ENCODE measurements around the gene SGPP1.
"Not testable (repeated sequence)": the region's sequence is repeated elsewhere in the genome, so short reads cannot be mapped to it uniquely, and the experiment has no call there.

SGPP1 gene

DNA sequence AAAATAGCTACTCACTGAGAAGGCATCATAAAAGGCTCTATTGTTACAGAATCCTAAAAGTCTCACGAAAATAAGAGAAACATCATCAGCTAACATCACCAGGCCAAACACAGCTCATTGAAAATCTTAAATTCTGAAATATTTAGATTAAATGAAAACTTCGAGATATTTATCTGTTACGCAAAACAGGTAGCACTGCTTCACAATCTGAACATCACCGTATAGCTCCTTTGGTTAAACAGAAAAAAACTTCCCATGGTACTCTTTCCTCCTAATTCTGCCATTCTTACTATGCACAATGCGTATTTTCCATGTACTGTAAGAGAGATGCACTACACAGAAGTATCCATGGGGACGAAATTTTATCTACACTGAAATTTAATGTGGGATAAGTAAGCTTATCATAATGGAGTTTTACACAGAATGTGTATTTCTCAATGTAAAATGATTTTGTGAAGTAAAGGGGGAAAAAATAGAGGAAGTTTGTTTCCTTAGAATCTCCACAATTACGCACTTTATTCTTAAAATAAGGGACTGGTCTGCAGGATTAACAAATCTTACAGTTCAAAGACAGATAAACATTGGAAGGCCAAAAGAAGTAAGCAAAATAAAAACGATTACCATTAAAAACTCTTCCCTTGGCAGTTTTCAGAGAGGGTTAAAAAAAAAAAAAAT is 1.9 kb downstream of the SGPP1 start:
- no peak for DNase-seq

- DNase-seq = no peak
Measured at GRCh38 chr14:63717702-63718101, 10.2 kb downstream of the SGPP1 start.

- DNase-seq = no peak
Measured at GRCh38 chr14:63715360-63715759, 12.5 kb downstream of the SGPP1 start.

DNA sequence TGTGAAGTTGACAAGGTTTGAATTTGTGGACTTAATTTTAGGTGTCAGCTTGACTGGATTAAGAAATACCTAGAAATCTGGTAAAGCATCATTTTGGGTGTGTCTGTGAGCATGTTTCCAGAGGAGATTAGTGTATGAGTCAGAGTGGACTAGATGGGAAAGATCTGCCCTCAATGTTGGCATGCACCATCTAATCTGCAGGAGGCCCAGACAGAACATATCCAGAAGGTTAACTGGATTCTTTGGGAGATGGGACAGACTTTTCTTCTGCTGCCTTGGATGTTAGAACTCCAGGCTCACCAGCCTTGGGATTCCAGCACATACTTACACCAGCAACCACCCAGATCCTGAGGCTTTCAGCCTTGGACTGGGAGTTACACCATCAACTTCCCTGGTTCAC is 14.1 kb downstream of the SGPP1 start:
- DNase-seq = no peak

- no peak for DNase-seq
Measured at GRCh38 chr14:63713058-63713457, 14.8 kb downstream of the SGPP1 start.

- DNase-seq = no peak
Measured at GRCh38 chr14:63712123-63712522, 15.7 kb downstream of the SGPP1 start.

DNA sequence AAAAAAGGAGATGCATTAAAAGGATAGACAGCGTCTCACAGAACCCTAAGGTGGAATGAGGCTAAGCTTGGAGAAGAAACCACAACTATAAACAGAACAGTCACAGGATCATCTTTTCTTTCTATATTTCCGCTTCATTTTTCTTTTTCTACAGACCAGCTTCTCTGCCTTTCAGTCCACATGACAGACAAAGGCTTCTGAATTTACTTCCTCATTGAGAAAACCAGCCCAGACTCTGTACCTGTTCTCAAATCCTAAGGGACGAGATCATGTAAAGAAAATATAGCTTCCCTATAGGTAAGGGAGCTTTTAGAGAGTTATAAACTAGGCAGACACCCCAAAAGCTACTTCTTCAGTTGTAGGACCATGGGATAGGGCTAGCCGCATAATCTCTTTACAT is 17.4 kb downstream of the SGPP1 start:
- no peak for DNase-seq

DNA sequence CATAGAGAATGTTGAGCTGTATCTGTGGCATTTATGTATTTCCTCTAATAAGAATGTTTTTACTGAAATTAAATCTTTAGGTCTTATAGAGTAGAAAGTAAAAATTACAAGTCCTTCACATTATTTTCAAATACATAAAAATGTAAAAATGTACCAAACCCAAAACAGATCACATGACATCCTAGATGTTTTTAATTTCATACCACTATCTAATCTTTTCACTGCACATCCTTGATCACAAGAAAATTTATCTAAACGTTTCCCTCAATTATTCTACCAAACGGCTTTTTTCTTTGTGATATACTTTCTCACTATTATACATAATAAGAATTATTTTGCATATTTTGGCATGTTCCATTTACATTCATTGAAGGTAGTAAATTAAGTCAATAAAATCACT is 18.3 kb downstream of the SGPP1 start:
- no peak for DNase-seq

DNA sequence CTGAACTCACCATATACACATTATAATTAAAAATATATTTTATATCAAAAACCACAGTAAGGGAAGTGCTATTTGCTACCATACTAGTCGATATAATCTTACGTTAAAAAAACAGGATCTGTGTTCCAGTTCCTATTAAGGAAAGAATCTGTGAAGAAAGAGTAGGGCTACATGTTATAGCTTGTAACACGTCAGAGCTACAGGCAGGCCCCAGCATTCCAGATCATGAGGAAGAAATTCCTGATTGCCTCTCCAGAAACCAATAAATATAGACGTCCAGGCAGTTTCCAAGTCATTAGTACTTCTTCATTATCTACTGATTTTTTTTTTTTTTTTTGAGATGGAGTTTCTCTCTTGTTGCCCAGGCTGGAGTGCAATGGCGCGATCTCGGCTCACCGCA is 20.6 kb downstream of the SGPP1 start:
- no peak for DNase-seq

DNA sequence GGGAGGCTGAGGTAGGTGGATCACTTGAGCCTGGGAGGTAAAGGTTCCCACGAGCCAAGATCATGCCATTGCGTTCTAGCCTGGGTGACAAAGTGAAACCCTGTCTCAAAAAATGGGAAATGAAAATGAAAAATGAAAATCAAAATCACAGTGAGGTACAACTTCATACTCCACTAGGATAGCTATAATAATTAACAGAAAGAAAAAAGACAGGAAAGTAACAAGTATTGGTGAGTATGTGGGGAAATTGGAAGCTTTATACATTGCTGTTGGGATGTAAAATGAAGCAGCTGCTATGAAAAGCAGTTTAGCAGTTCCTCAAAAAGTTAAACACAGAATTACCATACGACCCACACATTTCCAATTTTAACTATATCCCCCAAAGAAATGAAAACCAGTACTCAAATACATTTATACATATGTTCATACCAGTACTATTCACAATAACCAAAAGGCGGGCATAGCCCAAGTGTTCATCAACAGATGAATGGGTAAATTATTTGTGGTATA is 22.2 kb downstream of the SGPP1 start:
- DNase-seq = no peak

- DNase-seq = not testable (repeated sequence)
Measured at GRCh38 chr14:63702530-63702929, 25.3 kb downstream of the SGPP1 start.

DNA sequence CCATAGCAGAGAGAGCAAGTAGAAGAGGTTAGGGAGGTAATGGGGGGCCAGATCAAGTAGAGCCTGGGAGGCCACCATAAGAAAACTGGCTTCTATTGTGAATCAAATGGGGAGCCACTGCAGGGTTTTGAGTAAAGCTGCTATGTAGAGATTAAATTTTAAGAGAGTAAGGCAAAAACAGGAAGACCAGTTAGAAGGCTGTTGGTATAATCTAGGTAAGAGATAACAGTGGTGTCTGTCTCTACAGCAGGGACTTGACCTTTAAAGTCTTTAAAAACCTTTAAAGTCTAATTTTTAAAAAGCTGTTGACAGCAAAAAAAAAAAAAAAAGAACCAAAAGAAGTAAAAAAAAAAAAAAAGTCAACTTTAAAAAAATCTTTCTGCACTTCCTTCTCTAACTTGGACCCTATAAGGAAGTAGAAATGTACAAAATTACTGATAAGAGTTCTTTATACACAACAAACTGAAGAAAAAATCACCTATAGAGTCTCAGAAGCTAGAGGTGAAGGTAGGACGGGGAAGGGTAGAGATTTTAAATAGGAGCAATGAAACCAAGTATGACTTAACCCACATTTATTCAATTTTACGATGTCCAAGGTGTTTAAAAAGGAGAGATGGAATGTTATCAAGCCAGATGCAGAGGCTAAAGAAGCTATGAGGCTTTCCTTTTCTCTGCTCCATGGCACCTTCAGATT is 26.1 kb downstream of the SGPP1 start:
- DNase-seq = no peak

DNA sequence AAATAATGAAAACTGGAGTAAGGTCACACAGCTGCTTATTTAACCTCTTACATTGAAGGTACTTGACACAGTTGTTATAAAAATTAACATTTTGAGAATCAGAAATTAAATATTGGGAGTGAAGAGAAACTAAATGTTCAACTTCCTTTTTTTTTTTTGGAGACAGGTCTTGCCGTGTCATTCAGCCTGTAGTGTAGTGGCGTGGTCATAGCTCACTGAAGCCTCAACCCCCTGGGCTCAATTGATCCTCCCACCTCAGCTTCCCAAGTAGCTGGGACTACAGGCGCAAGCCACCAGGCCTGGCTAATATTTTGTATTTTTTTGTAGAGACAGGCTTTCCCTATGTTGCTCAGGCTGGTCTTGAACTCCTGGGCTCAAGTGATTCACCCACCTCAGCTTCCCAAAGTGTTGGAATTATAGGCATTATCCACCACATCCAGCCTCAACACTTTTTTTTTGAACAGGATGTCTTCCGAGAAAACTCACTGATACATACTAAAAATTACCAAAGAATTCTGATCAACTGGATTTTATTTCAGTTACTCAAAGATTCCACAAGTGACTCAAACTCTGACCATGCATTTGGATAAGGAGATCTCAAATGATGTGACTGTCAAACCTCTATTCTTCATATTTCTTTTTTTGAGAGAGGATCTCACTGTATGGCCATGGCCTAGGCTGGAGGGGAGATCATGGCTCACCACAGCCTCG is 35.4 kb downstream of the SGPP1 start:
- DNase-seq = no peak

- DNase-seq = no peak
Measured at GRCh38 chr14:63689132-63689531, 38.7 kb downstream of the SGPP1 start.

GRCh38 chr14:63686926-63687325 is 40.9 kb downstream of the SGPP1 start:
- DNase-seq = no peak

DNA sequence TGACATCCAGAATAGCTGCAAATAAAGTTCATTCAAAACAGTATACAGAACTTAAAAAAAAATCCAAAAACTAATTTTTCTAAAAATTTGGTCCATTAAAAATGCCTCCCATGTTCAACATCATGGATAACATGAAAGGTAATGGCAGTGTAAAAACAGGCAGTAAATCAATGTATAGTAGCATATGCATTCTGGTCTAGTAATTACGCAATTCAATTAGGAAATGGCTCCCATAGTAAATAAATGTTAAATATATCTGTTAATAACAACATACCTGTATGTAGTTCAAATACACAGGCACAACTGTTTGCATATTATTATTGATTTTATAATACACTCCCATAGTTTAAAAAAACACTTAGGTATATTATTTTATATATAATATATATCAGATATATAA is 42.5 kb downstream of the SGPP1 start:
- no peak for DNase-seq

- DNase-seq = no peak
Measured at GRCh38 chr14:63682727-63683593, 44.9 kb downstream of the SGPP1 start.

GRCh38 chr14:63678536-63678935 is 49.3 kb downstream of the SGPP1 start:
- DNase-seq = no peak

- no peak for DNase-seq
Measured at GRCh38 chr14:63677891-63678379, 49.9 kb downstream of the SGPP1 start.

GRCh38 chr14:63676615-63677014 is 51.2 kb downstream of the SGPP1 start:
- no peak for DNase-seq

GRCh38 chr14:63673886-63674497 is 53.9 kb downstream of the SGPP1 start:
- no peak for DNase-seq

- no peak for DNase-seq
Measured at GRCh38 chr14:63673255-63673654, 54.6 kb downstream of the SGPP1 start.

Measured in CD4-positive, alpha-beta T cell treated with Interleukin-10 for 1 hour (primary cell).